ENCODE measurements around the gene SUN5. TPM values are rescaled to one million over a fixed set of nuclear protein-coding genes. Genes with fewer than 3 reads are reported as not detected.

SUN5 gene
- total and polyA plus RNA-seq, 7 donors: not detected

GRCh38 chr20:33043731-33044181 is 39.5 kb upstream of the SUN5 start:
- WGBS, 2 donors: 9 to 62% methylated on average over 1 of the region's 1 CpG
- no peak for TF ChIP-seq CTCF (IDR thresholded peaks at IDR 0.05)
- Histone ChIP-seq H3K36me3 (no peaks in the 10 kb centered on the region), H3K27me3 (no peaks in the 10 kb centered on the region), H3K4me1 (no peaks in the 10 kb centered on the region), H3K9me3 (peaks cover 0 to 9% (median 4%) of the 10 kb centered on the region in 4 donors), H3K27ac (no peak overlapping the region), H3K4me3 (no peak overlapping the region)
- intact Hi-C loops (cut with DNase I): no loop called here
- DNase-seq: no peak

- peaks cover 0 to 9% (median 4%) of the 10 kb centered on the region in 4 donors for H3K9me3 ChIP-seq
- WGBS, 2 donors: 35 to 77% methylated on average over 2 of the region's 2 CpGs
- intact Hi-C loops (cut with DNase I): no loop called here
- TF ChIP-seq CTCF (IDR thresholded peaks at IDR 0.05) (no peak), EP300 (IDR thresholded peaks at IDR 0.05) (no peak), POLR2A (IDR thresholded peaks at IDR 0.05) (no peak), POLR2AphosphoS5 (IDR thresholded peaks at IDR 0.05) (no peak)
- H3K27ac ChIP-seq: no peak overlapping the region
- H3K36me3 ChIP-seq: no peaks in the 10 kb centered on the region
- H3K4me3 ChIP-seq: no peak overlapping the region
- no peaks in the 10 kb centered on the region for H3K27me3 ChIP-seq
- no peak for DNase-seq
- H3K4me1 ChIP-seq: no peaks in the 10 kb centered on the region
These were observed 38.9 kb upstream of the SUN5 start for GRCh38 chr20:33042983-33043730.

GRCh38 chr20:33042430-33042829 is 38.2 kb upstream of the SUN5 start:
- TF ChIP-seq CTCF (IDR thresholded peaks at IDR 0.05): no peak
- no peak for TF ChIP-seq POLR2A (IDR thresholded peaks at IDR 0.05)
- Histone ChIP-seq H3K36me3 (no peaks in the 10 kb centered on the region), H3K4me1 (no peaks in the 10 kb centered on the region), H3K27ac (no peak overlapping the region), H3K4me3 (no peak overlapping the region), H3K9me3 (peaks cover 0 to 8% (median 4%) of the 10 kb centered on the region in 4 donors), H3K27me3 (no peaks in the 10 kb centered on the region)
- no peak for DNase-seq
- intact Hi-C loops (cut with DNase I): no loop called here
- 88% methylated on average over 3 of the region's 3 CpGs for WGBS, 2 donors

GRCh38 chr20:33038243-33038642 is 34.0 kb upstream of the SUN5 start:
- no peaks in the 10 kb centered on the region for H3K4me1 ChIP-seq
- TF ChIP-seq POLR2A (IDR thresholded peaks at IDR 0.05): no peak
- TF ChIP-seq CTCF (IDR thresholded peaks at IDR 0.05): no peak
- no peak for TF ChIP-seq POLR2AphosphoS5 (IDR thresholded peaks at IDR 0.05)
- no peak for TF ChIP-seq EP300 (IDR thresholded peaks at IDR 0.05)
- H3K36me3 ChIP-seq: no peaks in the 10 kb centered on the region
- DNase-seq: no peak
- intact Hi-C loops (cut with DNase I): no loop called here
- no peaks in the 10 kb centered on the region for H3K9me3 ChIP-seq
- H3K4me3 ChIP-seq: no peak overlapping the region
- H3K27me3 ChIP-seq: no peaks in the 10 kb centered on the region
- H3K27ac ChIP-seq: no peak overlapping the region
- 92 to 93% methylated on average over 4 of the region's 4 CpGs for WGBS, 2 donors

GRCh38 chr20:33037456-33037855 is 33.2 kb upstream of the SUN5 start:
- Histone ChIP-seq H3K27me3 (no peaks in the 10 kb centered on the region), H3K4me1 (no peaks in the 10 kb centered on the region), H3K9me3 (no peaks in the 10 kb centered on the region), H3K36me3 (no peaks in the 10 kb centered on the region), H3K4me3 (no peak overlapping the region), H3K27ac (no peak overlapping the region)
- TF ChIP-seq CTCF (IDR thresholded peaks at IDR 0.05): no peak
- no peak for TF ChIP-seq POLR2AphosphoS5 (IDR thresholded peaks at IDR 0.05)
- no peak for TF ChIP-seq POLR2A (IDR thresholded peaks at IDR 0.05)
- TF ChIP-seq EP300 (IDR thresholded peaks at IDR 0.05): no peak
- 69 to 72% methylated on average over 5 of the region's 5 CpGs for WGBS, 2 donors
- DNase-seq: no peak
- intact Hi-C loops (cut with DNase I): no loop called here

Measured in sigmoid colon (tissue), 7 donors.